HL-60 (cell line): ENCODE data around the gene PKDCC.
"Not testable (repeated sequence)": the region's sequence is repeated elsewhere in the genome, so short reads cannot be mapped to it uniquely, and the experiment has no call there.

Experiments
- DNase-seq, 2 experiments: peaks; one replicate each; pipeline ENCODE4 v3.0.0-alpha.2; 2010 to 2020; ENCODE audit warnings: low read depth in 1 of 2, low spot score in 1 of 2
- H3K27ac ChIP-seq: fragments of 250-450 bp; sonication (Bioruptor Pico); replicated peaks from 2 replicates; pipeline ENCODE4 v1.5.1; 2020; ENCODE audit warnings: mild to moderate bottlenecking, moderate library complexity
- H3K27me3 ChIP-seq: fragments of 250-450 bp; sonication (Bioruptor Pico); 2 replicates; pipeline ENCODE4 v1.5.1; 2021; ENCODE audit warnings: mild to moderate bottlenecking, moderate library complexity; ENCODE audit not compliant: insufficient read depth, poor library complexity, severe bottlenecking
- H3K4me3 ChIP-seq: replicated peaks from 2 replicates; pipeline ENCODE4 v1.5.1; 2011; ENCODE audit warnings: mild to moderate bottlenecking, control low read depth, low read length; ENCODE audit not compliant: insufficient read depth
- CTCF ChIP-seq: IDR thresholded peaks from one replicate; pipeline ENCODE4 v1.5.1; 2011; ENCODE audit warnings: low read length, control low read depth, inconsistent platforms; ENCODE audit not compliant: insufficient read depth
- GABPA ChIP-seq: IDR thresholded peaks from 2 replicates; pipeline ENCODE4 v1.6.1; 2012; ENCODE audit warnings: low read depth
- POLR2AphosphoS5 ChIP-seq: IDR thresholded peaks from 2 replicates; pipeline ENCODE4 v1.6.1; 2012; ENCODE audit warnings: low read depth
- REST ChIP-seq: IDR thresholded peaks from 2 replicates; pipeline ENCODE4 v1.6.1; 2012; ENCODE audit warnings: low read depth; ENCODE audit not compliant: insufficient replicate concordance
- SPI1 ChIP-seq: IDR thresholded peaks from 2 replicates; pipeline ENCODE4 v1.6.1; 2012; ENCODE audit warnings: low read depth, mild to moderate bottlenecking, borderline replicate concordance

PKDCC gene

GRCh38 chr2:42063431-42064171, 15.8 kb downstream of the PKDCC start:
- H3K27me3 ChIP-seq: no peaks in the 10 kb centered on the region
- no peak overlapping the region for H3K4me3 ChIP-seq
- no peak overlapping the region for H3K27ac ChIP-seq
- TF ChIP-seq CTCF: no peak
- no peak for TF ChIP-seq SPI1
- TF ChIP-seq REST: no peak
- TF ChIP-seq POLR2AphosphoS5: no peak
- TF ChIP-seq GABPA: no peak
- no peak for DNase-seq

- Histone ChIP-seq H3K27ac (no peak overlapping the region), H3K27me3 (no peaks in the 10 kb centered on the region), H3K4me3 (no peak overlapping the region)
- no peak for DNase-seq
- TF ChIP-seq GABPA (no peak), POLR2AphosphoS5 (no peak), SPI1 (no peak), REST (no peak), CTCF (no peak)
These were observed 16.7 kb downstream of the PKDCC start for GRCh38 chr2:42064417-42064942.

GRCh38 chr2:42065753-42066152, 17.9 kb downstream of the PKDCC start:
- not testable (repeated sequence) for H3K27me3 ChIP-seq, H3K27ac ChIP-seq, DNase-seq, H3K4me3 ChIP-seq

GRCh38 chr2:42067001-42067400, 19.2 kb downstream of the PKDCC start:
- not testable (repeated sequence) for H3K27ac ChIP-seq, DNase-seq

GRCh38 chr2:42067521-42067920, 19.7 kb downstream of the PKDCC start:
- Histone ChIP-seq H3K27ac (no peak overlapping the region), H3K27me3 (no peaks in the 10 kb centered on the region), H3K4me3 (no peak overlapping the region)
- TF ChIP-seq CTCF (no peak), POLR2AphosphoS5 (no peak), GABPA (no peak), REST (no peak), SPI1 (no peak)
- DNase-seq: no peak

More at GRCh38 chr2:42067001-42067400, 19.2 kb downstream of the PKDCC start:
- not testable (repeated sequence) for H3K27me3 ChIP-seq, H3K4me3 ChIP-seq
